K562 (cell line): ENCODE measurements around the gene NRG3. TPM values are rescaled to one million over a fixed set of nuclear protein-coding genes. Genes with fewer than 3 reads are reported as not detected.

ENCODE experiments used
- ATAC-seq: fragments of 200-7000 bp; cut with Tn5 transposase; 3 replicates; pipeline ENCODE4 v1.9.1; 2020; ENCODE audit warnings: moderate library complexity
- BruUV-seq: library from RNA; stranded (reverse); fragments of 400-500 nt; replicated peaks from 2 replicates; lab custom pipeline; 2021; lab: Mats Ljungman, UMichigan
- CTCF ChIA-PET: fragments of 300-600 bp; formaldehyde crosslinking; extraction: SDS; loops from one replicate; lab custom pipeline; 2021; ENCODE audit warnings: low intra/inter-chr PET ratio; lab: Yijun Ruan, JAX
- POLR2A ChIA-PET: fragments of 300-600, 350-650 bp; sonication (Branson Sonifier 250); formaldehyde crosslinking; extraction: SDS; loops from one replicate; lab custom pipeline; 2021; ENCODE audit warnings: antibody characterized with exemption, inconsistent platforms; lab: Yijun Ruan, JAX
- DNase-seq, 4 experiments: peaks; one replicate each; pipeline versions ENCODE4 v3.0.0 to v3.0.0-alpha.2; 2011 to 2018; ENCODE audit warnings: low spot score in 3 of 4, mixed read lengths in 3 of 4; ENCODE audit errors: extremely low read depth in 1 of 4
- FAIRE-seq: peaks from 2 replicates; lab custom pipeline; 2011; peaks lifted over from hg19 to GRCh38; lab: Jason Lieb, UNC
- H2AFZ ChIP-seq: 2 replicates; pipeline ENCODE4 v1.6.0; 2011; ENCODE audit warnings: low read depth, low read length, control low read depth, inconsistent platforms
- H3K27ac ChIP-seq: fragments of 200-600 bp; 3 replicates; pipeline ENCODE4 v1.8.0; 2011; ENCODE audit warnings: low read depth, mild to moderate bottlenecking, control low read depth, inconsistent platforms, low read length, moderate library complexity, mixed read lengths; ENCODE audit errors: extremely low read depth
- H3K27me3 ChIP-seq, 2 experiments: fragments of 300-600 bp in 1 of 2; 2 replicates in 1 of 2; 3 replicates in 1 of 2; pipeline versions ENCODE4 v1.6.0 to v1.8.0; 2011; ENCODE audit warnings: inconsistent platforms in 2 of 2, low read length in 2 of 2, mild to moderate bottlenecking in 1 of 2, mixed read lengths in 1 of 2, moderate library complexity in 1 of 2; ENCODE audit not compliant: control insufficient read depth in 2 of 2, insufficient read depth in 2 of 2
- H3K36me3 ChIP-seq: fragments of 300-600 bp; 3 replicates; pipeline ENCODE4 v1.8.0; 2011; ENCODE audit warnings: mild to moderate bottlenecking, low read length, inconsistent platforms; ENCODE audit not compliant: control insufficient read depth, insufficient read depth
- H3K4me1 ChIP-seq, 2 experiments: fragments of 200-600 bp in 1 of 2; replicated peaks in 1 of 2; 2 replicates in 1 of 2; 3 replicates in 1 of 2; pipeline versions ENCODE4 v1.5.1 to v1.8.0; 2011; ENCODE audit warnings: inconsistent platforms in 2 of 2, low read length in 2 of 2, mild to moderate bottlenecking in 1 of 2, mixed read lengths in 1 of 2, moderate library complexity in 1 of 2; ENCODE audit not compliant: control insufficient read depth in 2 of 2, insufficient read depth in 2 of 2
- H3K4me2 ChIP-seq: 2 replicates; pipeline ENCODE4 v1.6.1; 2011; ENCODE audit warnings: low read length, control low read depth, inconsistent platforms, mixed read lengths; ENCODE audit not compliant: insufficient read depth
- H3K4me3 ChIP-seq: fragments of 200-600 bp; sonication (generic), shearing (Covaris generic); 2 replicates; pipeline ENCODE4 v1.5.1; 2016; ENCODE audit warnings: control low read depth, inconsistent platforms
- H3K79me2 ChIP-seq: fragments of 200-600 bp; 3 replicates; pipeline ENCODE4 v1.8.0; 2011; ENCODE audit warnings: low read length, inconsistent platforms; ENCODE audit not compliant: control insufficient read depth, insufficient read depth
- H3K9ac ChIP-seq, 2 experiments: 2 replicates each; pipeline versions ENCODE4 v1.6.0 to v1.6.1; 2011; ENCODE audit warnings: low read depth in 2 of 2, low read length in 2 of 2, control low read depth in 1 of 2, inconsistent platforms in 1 of 2, mild to moderate bottlenecking in 1 of 2, mixed read lengths in 1 of 2; ENCODE audit not compliant: insufficient read depth in 1 of 2
- H3K9me1 ChIP-seq: one replicate; pipeline ENCODE4 v1.6.0; 2011; ENCODE audit warnings: inconsistent platforms, mild to moderate bottlenecking, low read length, moderate library complexity; ENCODE audit not compliant: control insufficient read depth, insufficient read depth
- H3K9me3 ChIP-seq: replicated peaks from 2 replicates; pipeline ENCODE4 v1.5.1; 2011; ENCODE audit warnings: low read depth, low read length, inconsistent platforms; ENCODE audit not compliant: control insufficient read depth, insufficient read depth
- H4K20me1 ChIP-seq: replicated peaks from 2 replicates; pipeline ENCODE4 v1.6.1; 2011; ENCODE audit warnings: low read length, inconsistent platforms, mixed read lengths; ENCODE audit not compliant: control insufficient read depth, insufficient read depth
- BRD4 ChIP-seq: fragments of 200-600 bp; sonication (generic); IDR thresholded peaks from 2 replicates; pipeline ENCODE4 v1.6.1; 2017; ENCODE audit warnings: inconsistent platforms
- MCM7 ChIP-seq, 2 experiments: fragments of 450-650 bp; IDR thresholded peaks; 2 replicates each; pipeline ENCODE4 v1.6.1; 2016 to 2018
- NCOR1 ChIP-seq: fragments of 450-650 bp; IDR thresholded peaks from 2 replicates; pipeline ENCODE4 v1.6.1; 2016; ENCODE audit warnings: mild to moderate bottlenecking, moderate library complexity
- NELFE ChIP-seq: IDR thresholded peaks from 2 replicates; pipeline ENCODE4 v1.6.1; 2011; ENCODE audit warnings: mild to moderate bottlenecking; ENCODE audit not compliant: insufficient read depth, insufficient read length
- RBM15 ChIP-seq: fragments of 200-400 bp; formaldehyde crosslinking; IDR thresholded peaks from 2 replicates; pipeline ENCODE4 v1.6.1; 2018; ENCODE audit warnings: mild to moderate bottlenecking, low read length, moderate library complexity; ENCODE audit not compliant: insufficient read depth
- ZFX ChIP-seq: sonication (generic); formaldehyde crosslinking; IDR thresholded peaks from 2 replicates; pipeline ENCODE4 v1.8.0; 2022; ENCODE audit warnings: mild to moderate bottlenecking, missing genetic modification reagents, moderate library complexity
- ZNF75A ChIP-seq: fragments of 450-650 bp; formaldehyde crosslinking; IDR thresholded peaks from 2 replicates; pipeline ENCODE4 v1.4.0; 2020; ENCODE audit warnings: mild to moderate bottlenecking
- WGBS: fragments of 100-300 bp; shearing (Covaris generic); methylation state at CpG from one replicate; pipeline ENCODE4 v1.1.6; 2016; ENCODE audit warnings: low coverage, mixed read lengths; ENCODE audit not compliant: insufficient coverage; ENCODE audit errors: missing lambda C conversion rate; 5-methylcytosine and 5-hydroxymethylcytosine counted together
- in situ Hi-C: fragments of 300-500 bp; cut with MboI; formaldehyde crosslinking; loops from 4 replicates; pipeline ENCODE4 v1.15.0; 2018; ENCODE audit warnings: inconsistent platforms, mixed read lengths
- intact Hi-C: fragments of 100-400 bp; cut with micrococcal nuclease; formaldehyde crosslinking; loops from 2 replicates; pipeline ENCODE4 v1.14.2; 2022
- polyA plus RNA-seq, 8 experiments: library from polyadenylated mRNA; depleted of rRNA in 4 of 8; stranded (reverse) in 5 of 8; unstranded in 3 of 8; fragments of >200 nt; fragmentation: Nextera tagmentation in 2 of 8; fragmentation: Illumina TruSeq in 1 of 8; extraction: Ambion mirVana in 2 of 8; extraction: Trizol in 1 of 8; gene quantifications; 2 replicates each; pipeline versions ENCODE4 v1.2.1 to v1.2.3, GENCODE V29; 2011 to 2014; ENCODE audit warnings: inconsistent platforms in 1 of 8, missing spikeins in 1 of 8
- total RNA-seq, 7 experiments: library from RNA; depleted of rRNA in 6 of 7; stranded (reverse); fragments of >200 nt in 6 of 7; fragmentation: Illumina TruSeq in 2 of 7; extraction: Trizol in 2 of 7; gene quantifications; 2 replicates each; pipeline versions ENCODE4 v1.2.1 to v1.2.3, GENCODE V29; 2011 to 2021; ENCODE audit warnings: low replicate concordance in 1 of 7
- TF ChIP-seq, protein P1 (sequence below): fragments of 250-450 bp; sonication (Bioruptor Pico); IDR thresholded peaks from 2 replicates; pipeline ENCODE4 v1.5.0; 2021
- TF ChIP-seq, protein P2 (sequence below): fragments of 250-450 bp; sonication (Bioruptor Pico); IDR thresholded peaks from 2 replicates; pipeline ENCODE4 v1.4.0; 2020; ENCODE audit warnings: mild to moderate bottlenecking

The NRG3 gene
- total and polyA plus RNA-seq, 9 of the 15 experiments (the other 6 are each of a cell fraction or from before 2014, with no cell fraction given), result not detected

DNA sequence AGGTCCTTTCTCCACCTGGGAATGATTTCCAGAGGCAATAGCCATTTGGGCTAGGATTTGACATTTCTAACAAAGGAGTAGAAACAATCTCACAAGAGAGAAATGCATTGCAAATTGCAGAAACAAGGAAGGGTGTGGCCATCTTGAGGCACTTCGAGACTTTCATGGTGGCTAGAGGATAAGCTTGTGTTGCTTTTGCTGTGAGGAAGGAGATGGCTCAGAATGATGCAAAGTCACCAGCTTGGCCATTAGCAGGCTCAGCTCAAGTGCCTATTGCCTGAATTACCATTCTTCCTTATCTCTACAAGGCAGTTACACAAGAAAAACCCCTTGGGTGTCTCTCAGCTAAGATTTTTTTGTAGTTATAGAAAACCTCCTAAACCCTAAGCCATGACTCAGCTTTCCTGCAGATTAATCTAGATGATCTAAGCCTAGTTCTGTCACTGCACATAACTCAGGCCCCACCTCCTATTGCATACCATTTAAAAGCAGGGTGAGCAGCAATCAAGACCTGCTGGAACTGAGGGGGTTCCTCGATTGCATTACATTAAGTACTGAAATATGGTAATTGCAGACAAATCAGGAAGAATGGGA lies 683.1 kb downstream of the NRG3 start:
- Histone ChIP-seq H3K36me3 (no peaks in the 10 kb centered on the region), H3K4me3 (no peak overlapping the region), H3K9ac (no peak overlapping the region), H4K20me1 (no peaks in the 10 kb centered on the region), H2AFZ (no peak overlapping the region), H3K27ac (no peak overlapping the region), H3K9me1 (no peaks in the 10 kb centered on the region), H3K79me2 (no peaks in the 10 kb centered on the region), H3K27me3 (no peaks in the 10 kb centered on the region), H3K4me1 (no peaks in the 10 kb centered on the region), H3K9me3 (no peaks in the 10 kb centered on the region), H3K4me2 (no peak overlapping the region)
- ChIA-PET POLR2A (no interaction called here), CTCF (no interaction called here)
- ATAC-seq (no peak), FAIRE-seq (no peak), DNase-seq (no peak)
- TF ChIP-seq NELFE, result no peak
- BruUV-seq, result no TSS peak
- intact Hi-C loops (no loop called here), in situ Hi-C loops (no loop called here)
- 3% methylated on average over 2 of the region's 2 CpGs for WGBS

DNA sequence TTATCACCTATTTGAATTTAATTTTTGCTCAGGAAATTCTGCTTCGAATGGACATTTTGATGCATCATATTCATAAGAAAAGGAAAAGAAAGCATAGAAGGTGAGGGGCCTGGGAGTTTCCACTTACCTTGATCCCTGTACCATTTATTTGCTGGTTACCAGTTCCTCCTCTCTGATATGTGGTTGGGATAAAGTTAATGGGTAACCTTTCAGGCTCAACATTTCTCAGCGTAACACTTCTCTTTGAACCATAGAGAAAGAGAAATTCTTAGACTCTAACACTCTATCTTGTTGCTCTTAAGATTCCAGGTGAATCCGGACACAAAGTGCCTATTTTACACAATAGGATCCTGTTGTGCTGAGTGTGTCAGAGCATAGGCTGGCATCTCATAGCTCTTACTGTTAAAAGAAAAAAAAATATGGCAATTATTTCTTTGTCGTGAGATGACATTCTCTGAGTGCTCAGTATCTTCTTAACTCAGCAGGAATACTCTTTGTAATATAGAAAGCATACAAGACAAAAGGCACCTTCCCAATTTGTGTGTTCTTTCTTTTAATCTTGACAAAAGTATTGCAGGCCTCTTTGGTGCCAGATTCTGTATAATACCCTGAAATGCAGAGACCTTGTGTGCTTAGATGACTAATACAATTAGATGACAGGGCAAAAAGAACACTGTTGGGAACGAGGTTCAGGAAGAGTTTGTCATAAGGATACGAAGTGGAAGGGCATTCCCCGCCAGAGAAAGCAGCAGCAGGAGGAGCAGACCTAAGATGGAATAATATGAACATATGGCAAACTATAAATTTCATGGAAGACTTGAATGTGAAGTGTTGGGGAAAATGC lies 689.6 kb downstream of the NRG3 start:
- BruUV-seq, result no TSS peak
- Histone ChIP-seq H3K36me3 (no peaks in the 10 kb centered on the region), H3K9ac (no peak overlapping the region)
- no peak for TF ChIP-seq BRD4
- TF ChIP-seq, protein P1, sequence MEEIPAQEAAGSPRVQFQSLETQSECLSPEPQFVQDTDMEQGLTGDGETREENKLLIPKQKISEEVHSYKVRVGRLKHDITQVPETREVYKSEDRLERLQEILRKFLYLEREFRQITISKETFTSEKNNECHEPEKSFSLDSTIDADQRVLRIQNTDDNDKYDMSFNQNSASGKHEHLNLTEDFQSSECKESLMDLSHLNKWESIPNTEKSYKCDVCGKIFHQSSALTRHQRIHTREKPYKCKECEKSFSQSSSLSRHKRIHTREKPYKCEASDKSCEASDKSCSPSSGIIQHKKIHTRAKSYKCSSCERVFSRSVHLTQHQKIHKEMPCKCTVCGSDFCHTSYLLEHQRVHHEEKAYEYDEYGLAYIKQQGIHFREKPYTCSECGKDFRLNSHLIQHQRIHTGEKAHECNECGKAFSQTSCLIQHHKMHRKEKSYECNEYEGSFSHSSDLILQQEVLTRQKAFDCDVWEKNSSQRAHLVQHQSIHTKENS (CRISPR knock-in tag), result no peak
- TF ChIP-seq ZFX (CRISPR knock-in tag), result no peak
- no peak for TF ChIP-seq NCOR1
- TF ChIP-seq, protein P2, sequence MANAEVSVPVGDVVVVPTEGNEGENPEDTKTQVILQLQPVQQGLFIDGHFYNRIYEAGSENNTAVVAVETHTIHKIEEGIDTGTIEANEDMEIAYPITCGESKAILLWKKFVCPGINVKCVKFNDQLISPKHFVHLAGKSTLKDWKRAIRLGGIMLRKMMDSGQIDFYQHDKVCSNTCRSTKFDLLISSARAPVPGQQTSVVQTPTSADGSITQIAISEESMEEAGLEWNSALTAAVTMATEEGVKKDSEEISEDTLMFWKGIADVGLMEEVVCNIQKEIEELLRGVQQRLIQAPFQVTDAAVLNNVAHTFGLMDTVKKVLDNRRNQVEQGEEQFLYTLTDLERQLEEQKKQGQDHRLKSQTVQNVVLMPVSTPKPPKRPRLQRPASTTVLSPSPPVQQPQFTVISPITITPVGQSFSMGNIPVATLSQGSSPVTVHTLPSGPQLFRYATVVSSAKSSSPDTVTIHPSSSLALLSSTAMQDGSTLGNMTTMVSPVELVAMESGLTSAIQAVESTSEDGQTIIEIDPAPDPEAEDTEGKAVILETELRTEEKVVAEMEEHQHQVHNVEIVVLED, result no peak
- TF ChIP-seq ZNF75A, result no peak
- no peak for TF ChIP-seq RBM15
- no peak for TF ChIP-seq MCM7 (IDR thresholded peaks at IDR 0.05)
- TF ChIP-seq, all 486 proteins: peak for 0
- Histone ChIP-seq H3K4me2 (no peak overlapping the region), H4K20me1 (no peaks in the 10 kb centered on the region), H3K27ac (no peak overlapping the region), H3K4me1 (no peaks in the 10 kb centered on the region), H2AFZ (no peak overlapping the region), H3K27me3 (no peaks in the 10 kb centered on the region), H3K9me3 (no peaks in the 10 kb centered on the region; the same call in 1 of the 2 replicates), H3K9me1 (no peaks in the 10 kb centered on the region), H3K79me2 (no peaks in the 10 kb centered on the region), H3K4me3 (no peak overlapping the region)
- ChIA-PET POLR2A (no interaction called here), CTCF (no interaction called here)
- under 1% methylated on average over 7 of the region's 7 CpGs for WGBS
- DNase-seq (no peak), ATAC-seq (no peak), FAIRE-seq (no peak)
- in situ Hi-C loops (no loop called here), intact Hi-C loops (no loop called here)
